Stimulated activated CD4-positive, alpha-beta T cell treated with anti-CD3 and anti-CD28 coated beads, Interleukin-4, amount 100 ng/mL, for 48 hours (primary cell): ENCODE measurements around the gene DUS4L.

ENCODE experiments used
- DNase-seq, 2 donors: peaks; one replicate each; pipeline ENCODE4 v3.0.0-alpha.2; 2020; ENCODE audit warnings: low read depth in 2 of 2

Gene DUS4L

GRCh38 chr7:107613948-107614347, 50.2 kb downstream of the DUS4L start:
- DNase-seq, result no peak

DNA sequence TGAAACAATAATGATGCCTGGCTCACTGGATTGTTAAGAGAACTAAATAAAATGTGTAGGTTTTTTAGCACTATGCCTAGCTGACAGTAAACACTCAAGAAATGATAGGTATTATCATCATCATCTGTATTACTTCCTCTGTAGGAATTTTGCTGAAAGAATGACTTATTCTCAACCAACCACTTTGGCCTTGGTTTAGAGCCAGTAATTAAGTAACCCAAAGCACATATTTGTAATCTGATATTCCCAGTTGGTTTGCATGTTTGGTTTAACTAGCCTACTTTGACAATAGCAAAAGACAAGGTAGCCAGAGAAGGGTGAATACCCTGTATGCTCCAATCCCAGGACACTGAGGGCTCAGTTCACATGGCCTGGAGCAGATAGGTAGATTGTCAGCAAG, 50.7 kb downstream of the DUS4L start:
- no peak for DNase-seq

DNA sequence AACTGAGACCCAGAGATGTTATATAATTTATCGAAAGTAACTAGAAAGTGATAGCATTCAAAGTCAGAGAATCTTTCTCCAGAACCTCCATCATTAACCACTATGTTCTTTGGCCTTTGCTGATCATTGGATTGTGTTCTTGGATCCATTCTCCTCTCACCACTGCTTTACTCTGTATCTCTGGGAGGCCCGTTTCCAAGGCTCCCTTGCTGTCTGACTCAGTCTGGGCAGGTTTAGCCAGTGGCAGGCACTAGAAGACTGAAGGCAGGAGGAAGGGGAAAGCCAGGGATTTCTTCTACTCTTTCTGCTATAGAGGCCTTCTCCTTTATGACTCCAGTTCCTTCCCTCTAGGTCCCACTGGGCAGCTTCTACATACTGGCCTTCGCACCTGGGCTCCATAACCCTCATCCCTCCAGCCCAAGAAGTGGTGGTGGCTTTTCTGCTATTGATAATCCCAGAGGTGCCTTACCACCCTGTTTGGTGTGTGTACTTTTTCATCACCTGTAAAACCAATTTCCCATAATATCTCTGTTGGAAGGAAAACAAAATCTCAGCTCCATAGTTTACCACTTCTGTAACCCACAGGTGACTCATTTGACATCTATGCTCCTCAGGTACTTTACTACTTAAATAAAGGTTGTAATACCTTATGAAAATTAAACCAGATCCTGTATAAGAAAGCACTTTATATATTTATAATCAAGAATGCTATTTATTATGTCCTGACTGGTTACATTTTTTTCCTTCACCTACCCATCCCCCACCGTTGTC, 52.3 kb downstream of the DUS4L start:
- DNase-seq, result no peak

GRCh38 chr7:107622429-107622828, 58.7 kb downstream of the DUS4L start:
- DNase-seq, result no peak

GRCh38 chr7:107622894-107623293, 59.1 kb downstream of the DUS4L start:
- DNase-seq, result no peak

- DNase-seq, result no peak
Measured at GRCh38 chr7:107627002-107627401, 63.2 kb downstream of the DUS4L start.
